ENCODE data around the gene ZNF275.
"Not testable (repeated sequence)": the region's sequence is repeated elsewhere in the genome, so short reads cannot be mapped to it uniquely, and the experiment has no call there.

The ZNF275 gene, protein sequence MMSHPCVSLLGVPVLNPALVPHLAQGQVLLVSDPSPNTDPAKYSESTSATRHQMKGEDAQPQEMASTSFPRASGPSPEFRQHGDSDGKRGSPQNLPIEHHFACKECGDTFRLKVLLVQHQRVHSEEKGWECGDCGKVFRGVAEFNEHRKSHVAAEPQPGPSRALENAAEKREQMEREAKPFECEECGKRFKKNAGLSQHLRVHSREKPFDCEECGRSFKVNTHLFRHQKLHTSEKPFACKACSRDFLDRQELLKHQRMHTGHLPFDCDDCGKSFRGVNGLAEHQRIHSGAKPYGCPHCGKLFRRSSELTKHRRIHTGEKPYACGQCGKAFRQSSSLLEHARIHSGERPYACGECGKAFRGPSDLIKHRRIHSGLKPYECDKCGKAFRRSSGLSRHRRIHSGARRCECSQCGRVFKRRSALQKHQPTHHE

DNA sequence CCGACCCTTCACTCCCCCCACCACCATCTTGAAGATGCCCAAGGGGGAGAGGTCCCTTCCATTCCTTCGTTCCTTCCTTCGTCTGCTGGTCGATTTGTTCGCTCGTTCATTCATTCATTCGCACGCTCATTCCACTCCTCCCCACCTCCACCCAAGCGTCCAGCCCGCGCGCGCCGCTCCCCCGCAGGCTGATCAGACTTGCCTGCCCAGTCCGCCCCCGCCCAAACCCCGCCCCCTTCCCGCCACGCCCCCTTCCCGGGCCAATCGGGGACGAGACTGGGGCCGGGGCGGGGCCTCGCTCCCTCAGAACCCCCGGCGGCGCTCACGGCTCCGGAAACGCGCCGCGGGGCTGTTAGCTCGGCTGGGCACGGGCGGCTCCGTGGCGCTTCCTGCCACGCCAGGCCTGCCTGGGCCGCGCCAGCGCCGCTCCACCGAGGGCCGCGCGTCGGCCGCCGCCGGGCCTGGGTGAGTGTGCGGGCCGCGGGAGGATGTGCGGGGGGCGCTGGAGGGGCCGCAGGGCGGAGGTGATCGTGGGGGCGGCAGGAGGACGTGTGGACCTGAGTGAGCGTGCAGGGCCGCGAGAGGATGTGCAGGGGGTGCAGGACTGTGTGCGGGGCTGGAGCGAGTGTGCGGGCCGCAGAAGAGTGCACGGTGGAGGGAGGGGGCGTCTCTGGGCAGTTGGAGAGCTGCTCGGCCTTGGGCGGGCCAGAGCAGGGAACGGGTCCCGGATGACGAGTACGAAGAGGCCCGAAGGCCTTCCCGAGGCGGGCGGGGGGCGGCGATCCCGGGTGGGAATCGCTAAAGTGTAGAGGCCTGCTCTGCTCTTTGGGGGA, at the start of gene ZNF275:
Gene ZNF275, plus strand, starts transcription at position 333 of the 833 bp plus-strand sequence. CDS start 2,527 bp downstream, outside the sequence.
- no peak for DNase-seq

DNA sequence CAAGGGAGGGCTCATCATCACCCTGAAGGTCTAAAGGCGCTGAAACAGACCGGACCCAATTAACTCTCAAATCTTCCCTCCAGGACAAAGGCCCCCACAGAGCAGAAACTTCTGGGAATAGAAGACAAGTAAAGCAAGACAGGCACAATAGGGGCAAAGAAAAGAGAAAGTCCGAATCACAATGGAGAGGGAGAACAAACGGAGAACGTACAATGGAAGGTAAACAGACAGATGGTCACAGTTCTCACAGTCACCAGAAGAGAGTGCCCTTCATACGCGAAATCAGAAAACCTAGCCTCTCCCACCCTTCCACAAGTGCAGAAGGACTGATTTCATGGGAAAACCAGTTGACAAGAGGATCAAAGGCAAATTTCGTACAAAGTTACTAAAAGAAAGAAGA, 48.3 kb upstream of the ZNF275 start:
- DNase-seq: not testable (repeated sequence)

DNA sequence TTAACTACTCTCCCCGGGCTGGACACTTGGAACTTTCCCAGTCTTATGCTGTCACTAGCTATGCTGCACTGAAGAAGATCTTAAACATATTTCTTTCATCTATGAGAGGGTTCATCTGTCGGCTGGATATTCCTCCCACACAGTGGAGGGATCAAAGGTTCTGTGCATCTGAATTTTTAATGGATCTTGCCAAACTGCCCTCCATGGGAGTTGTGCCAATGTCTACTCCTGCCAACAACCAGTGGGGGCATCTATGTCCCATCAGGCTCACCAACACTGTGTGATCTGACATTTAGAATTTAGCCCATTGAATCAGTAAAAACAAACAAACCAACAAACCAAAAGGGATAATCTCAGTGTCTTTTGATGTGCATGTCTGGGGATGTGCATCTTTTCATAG, 45.1 kb upstream of the ZNF275 start:
- not testable (repeated sequence) for DNase-seq

DNA sequence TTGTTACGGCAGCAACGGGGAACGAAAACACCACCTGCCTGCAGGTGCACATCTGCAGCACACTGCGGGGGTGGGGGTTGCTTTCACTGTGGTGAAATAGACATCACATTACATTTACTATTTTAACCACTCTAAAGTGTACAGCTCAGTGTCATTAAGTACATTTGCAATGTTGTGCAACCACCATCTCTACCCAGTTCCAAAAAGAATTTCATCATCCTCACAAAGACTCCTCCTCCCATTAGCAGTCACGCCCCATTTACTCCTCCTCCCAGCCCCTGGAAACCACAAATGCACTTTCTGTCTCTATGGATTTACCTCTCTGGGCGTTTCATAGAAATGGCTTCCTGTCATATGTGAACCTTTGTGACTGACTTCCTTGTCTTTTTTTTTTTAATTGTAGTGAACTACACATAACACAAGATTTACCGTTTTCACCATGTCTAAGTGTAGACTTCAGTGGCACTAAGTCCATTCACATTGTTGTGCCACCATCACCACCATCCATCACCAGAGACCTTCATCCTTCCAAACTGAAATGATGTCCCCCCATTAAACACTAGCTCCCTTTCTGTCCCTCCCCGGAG, 40.4 kb upstream of the ZNF275 start:
- DNase-seq: not testable (repeated sequence)

DNA sequence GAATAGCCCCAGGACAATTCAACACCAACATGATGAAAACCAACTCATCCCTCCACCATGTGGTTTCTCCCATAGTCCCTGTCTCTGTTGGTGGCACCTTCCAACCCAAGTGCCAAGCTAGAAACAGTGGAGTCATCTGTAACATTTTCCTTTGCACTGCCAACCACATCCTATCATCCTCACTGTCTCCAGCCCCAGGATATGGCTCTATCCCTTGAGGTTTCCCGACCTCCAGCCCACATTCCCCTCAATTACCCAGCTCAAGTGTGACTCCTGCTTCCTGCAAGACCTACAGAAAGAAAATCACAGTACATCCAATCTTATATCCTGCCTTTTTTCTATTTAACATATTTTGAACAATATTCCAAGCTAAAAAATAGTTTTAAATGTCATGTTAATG, 36.6 kb upstream of the ZNF275 start:
- DNase-seq: no peak

DNA sequence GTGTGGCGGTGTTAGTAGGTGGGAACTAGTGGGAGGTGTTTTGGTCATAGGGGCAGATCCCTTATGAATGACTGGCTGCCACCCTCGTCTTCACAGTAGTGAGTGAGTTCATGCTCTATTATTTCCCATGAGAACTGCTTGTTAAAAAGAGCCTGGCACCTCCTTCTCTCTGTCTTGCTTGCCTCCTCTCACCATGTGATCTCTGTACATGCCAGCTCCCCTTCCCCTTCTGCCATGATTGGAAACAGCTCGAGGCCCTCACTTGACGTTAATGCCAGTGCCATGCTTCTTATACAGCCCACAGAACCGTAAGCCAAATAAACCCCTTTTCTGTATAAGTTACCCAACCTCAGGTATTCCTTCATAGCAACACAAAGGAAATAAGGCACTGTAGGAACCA, 34.1 kb upstream of the ZNF275 start:
- DNase-seq: no peak

DNA sequence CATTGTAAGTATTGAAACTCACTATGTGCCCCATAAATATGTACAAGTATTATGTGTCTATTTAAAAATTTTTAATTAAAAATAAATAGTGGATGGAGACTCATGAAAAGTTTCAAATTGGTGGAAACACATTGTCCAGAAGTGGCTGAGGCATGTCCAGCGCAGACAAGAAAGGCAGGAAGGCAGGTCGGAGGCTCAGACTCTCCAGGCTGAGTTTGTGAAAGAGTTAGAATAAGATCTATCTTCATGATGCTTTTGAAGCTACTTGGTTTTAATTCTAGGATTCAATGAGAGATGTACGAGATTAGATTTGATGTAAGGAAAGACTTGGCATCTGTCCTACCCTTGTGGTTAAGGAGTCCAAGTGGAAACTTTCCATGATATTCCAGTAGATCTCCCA, 32.2 kb upstream of the ZNF275 start:
- DNase-seq: no peak

DNA sequence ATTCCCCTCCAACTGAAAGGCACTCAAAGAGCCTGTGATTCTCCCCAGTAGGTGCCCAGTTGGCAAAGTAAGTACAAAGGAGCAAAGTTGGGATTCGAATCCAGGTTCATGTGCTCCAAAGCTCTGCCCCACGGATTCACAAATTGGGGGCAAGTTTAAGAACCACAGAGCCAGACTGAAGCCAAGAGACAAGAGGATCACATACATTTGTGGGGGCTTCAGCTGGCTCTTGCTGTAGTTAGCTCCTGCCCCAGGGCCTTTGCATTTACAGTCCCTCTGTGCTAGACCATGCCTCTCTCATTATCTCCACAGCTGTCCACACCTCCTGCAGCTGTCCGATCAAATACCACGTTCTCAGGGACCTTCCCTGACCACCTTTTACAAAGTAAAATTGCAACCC, 31.2 kb upstream of the ZNF275 start:
- DNase-seq: no peak

DNA sequence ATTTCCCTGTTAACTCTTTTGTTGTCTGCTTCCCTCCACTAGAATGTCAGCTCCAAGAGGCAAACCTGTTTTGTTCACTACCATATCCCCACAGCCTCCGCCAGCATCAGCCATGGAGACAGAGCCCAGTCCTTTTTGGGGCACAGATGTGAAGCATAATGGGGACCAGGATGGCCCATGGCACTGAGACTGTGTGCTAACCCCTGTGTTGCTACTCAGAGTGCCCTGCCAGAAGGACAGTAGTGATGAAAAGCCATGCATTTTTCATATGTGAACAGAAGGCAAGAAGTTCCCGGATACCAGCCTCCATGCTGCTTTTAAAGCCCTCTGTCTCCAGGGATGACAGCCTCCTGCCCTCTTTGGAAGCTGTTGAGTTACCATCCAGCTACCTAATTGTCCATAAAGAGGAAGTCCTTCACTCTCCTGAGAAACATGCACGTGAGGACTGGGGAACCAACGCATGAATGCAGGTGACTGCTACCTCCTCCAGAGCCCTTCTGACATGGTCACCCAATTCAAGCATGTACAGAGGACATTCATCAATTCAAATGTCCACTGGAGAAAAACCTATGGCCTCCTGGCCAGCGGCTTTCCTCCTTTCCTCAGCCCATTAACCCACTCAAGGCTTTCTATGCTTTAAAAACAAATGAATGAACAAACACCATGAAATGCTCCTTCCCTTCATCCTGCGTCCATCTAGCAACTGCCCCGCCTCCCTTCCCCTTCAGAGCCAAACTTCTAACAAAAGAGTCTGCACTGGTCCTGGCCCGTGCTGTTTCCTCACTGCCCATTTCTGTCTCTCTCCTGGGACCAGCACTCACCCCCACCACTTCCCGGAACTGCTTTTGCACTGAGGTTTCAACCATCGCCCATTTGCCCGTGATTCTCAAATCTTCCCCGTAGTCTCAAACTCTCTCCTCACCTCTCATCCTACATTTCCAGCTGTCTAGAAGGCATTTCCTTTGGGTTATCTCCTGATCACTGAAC, 30.4 kb upstream of the ZNF275 start:
- DNase-seq: no peak

DNA sequence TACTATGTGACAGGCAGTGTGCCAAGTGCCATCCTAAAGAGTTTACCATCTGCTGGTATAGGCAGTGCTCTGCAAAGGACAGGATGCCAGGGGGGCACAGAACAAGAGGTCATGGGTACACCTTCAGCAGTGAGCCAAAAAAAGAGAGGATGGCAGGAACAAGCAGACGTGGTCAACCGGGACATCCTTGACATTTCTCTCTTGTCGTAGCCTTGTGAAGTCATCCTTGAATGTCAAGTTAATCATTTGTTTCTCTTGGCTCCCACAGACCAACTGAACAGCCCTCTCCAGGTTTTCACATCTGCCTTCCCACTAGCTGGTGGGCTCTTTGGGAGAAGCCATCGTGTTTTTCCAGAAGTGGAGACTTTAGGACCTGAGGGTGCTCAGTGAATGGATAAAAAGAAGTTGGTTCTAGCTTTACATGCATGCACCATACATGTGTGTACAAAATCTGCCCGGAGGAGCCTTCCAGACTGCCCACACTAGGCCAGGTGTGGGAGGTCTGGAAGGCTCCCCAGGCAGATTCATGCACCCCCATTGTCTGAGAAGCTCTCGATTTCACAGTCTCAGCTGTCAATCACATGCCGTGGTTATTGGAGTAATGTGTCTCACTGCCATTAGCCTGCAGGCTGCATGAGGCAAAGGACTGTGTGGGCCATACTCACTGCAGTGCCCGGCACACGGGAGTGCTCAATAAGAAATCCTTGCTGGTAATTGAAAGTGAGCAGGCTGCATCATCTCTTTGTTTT, 28.8 kb upstream of the ZNF275 start:
- no peak for DNase-seq

DNA sequence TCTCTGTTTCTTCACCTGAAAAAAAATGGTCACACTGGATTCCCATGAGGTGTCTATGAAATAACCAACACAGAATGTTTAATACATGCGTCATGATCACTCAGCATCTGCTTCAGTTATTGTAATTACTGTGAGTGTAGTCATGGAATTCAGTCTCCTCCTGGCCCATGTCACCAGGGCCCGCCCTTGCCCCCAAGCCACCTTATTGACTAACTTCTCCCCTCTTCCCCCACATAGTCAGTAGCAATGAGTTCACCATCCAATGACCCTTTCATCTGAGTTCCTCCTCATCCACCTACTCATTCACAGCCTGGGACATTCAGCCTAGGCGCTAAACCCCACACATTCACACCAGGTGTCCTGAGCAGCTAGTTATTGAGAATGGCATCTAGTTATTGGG, 28.0 kb upstream of the ZNF275 start:
- no peak for DNase-seq

DNA sequence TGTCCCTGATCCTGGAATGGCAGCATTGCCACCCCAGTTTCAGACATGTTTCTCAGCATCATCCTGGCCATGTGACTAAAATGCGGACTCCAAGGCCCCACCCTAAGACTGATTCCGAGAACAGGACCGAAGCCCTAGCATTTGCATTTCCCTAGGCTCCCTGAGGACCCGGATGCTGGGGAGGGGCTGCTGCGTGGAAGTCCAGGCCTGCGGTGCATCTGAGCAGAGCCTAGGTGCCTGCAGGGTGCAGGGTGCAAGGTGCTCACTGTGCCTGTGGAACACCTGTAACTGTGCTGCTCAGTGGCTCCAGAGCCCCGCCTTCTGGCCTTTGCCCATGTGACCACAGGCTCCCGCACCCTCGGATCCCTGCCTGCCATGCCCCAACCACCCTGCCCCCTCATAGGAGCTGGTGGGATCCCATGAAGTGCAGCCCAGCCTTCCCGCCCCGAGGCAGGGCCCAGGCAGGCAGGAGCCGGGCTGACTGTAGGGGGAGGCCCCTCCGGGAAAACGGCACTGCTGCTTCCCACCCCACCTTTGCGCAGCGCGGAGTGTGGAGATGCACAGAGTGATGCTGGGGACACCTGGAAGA, 27.3 kb upstream of the ZNF275 start:
- DNase-seq: no peak

DNA sequence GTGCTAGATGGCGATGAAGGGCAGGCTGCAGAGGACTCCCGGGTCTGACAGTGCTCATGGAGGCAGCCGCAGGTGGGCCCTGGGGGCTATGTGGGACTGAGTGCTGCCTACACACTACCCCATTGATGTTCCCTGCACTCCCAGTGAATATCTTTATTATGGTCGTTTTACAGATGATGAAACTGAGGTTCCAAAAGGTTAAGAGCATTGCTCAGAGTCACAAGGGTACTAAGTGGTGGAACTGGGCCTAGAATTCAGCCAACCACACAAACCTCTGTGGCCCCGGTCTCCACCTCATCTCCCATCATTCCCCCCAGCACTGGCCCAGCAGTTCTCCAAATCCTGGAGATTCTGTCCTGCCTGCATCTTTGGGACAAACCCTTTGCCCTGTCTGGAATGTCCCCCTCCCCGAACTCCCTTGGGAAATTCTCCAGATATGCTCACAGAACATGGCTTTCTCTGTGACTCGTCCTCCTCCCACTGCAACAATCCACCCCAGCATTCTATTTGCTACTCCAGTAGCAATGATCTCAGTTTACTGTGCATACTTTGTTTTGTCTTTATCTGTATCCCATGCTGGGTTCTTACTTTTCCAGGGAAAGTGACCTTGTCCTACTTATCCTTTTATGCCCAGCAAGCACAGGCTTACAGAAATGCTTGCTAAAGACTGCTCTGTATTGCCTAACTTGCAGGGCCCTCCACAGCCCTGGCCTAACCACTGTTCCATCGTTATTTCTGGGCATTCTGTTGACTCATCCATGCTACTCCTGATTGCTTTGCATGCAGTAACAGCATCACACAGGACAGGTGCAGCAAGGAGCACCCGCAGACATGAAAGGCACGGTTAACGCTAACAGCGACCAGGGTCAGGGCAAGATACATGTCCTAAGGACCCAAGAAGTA, 26.4 kb upstream of the ZNF275 start:
- DNase-seq: no peak

DNA sequence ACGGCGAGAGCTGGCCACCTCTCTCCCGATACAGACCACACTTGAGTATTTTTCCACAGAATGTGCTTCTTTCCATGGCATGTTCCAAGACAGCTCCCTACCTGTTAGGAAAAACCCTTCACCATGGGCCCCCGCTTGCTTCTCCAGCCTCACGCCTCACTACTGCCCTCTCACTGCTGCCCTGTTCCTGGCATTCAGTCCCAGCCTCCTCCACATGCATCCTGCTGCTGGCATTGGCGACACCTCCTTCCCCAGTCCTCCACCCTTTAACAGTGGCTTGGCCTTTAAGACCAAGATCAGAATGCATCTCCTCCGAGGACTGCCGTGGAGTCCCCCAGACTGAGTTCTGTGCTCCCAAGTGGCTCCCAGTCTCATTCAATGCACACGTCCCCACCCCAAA, 23.1 kb upstream of the ZNF275 start:
- DNase-seq: no peak

DNA sequence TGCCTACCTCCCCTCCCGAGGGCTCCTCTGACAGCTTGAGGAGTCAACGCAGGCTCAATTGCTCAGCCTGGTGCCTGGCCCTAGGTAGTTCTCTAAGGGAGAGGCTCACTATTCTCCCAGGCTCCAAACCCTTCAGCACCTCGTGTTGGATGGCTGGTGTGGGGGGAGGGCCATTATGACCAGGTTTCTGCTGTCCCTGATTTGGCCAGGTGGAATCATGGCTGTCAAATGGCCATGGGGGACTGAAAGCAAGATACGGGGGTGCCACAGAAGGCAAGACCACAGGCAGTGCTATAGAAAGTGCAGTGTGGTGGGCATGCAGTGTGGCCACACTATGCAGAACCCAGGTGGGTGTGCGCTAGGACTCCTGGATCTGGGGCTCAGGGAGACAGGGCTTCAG, 21.9 kb upstream of the ZNF275 start:
- no peak for DNase-seq

DNA sequence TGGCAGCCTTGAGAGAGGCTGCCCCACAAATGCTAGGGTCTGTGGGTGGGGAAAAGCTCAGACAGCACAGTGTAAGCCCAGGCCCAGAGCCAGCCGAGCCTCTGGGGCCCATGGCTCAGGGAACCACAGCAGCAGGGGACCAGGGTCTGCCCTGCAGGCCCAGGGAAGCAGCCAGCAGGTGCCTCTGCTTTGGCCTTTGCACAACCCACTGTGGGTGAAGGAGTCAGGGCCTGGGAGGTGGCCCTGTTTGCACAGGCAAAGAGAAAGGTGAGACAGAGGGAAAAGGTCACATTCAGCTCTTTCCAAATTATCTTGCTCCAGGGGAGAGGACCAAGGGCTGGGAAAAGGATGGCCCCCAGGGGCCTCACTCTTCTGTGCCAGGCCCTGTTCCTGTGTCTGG, 21.1 kb upstream of the ZNF275 start:
- no peak for DNase-seq

DNA sequence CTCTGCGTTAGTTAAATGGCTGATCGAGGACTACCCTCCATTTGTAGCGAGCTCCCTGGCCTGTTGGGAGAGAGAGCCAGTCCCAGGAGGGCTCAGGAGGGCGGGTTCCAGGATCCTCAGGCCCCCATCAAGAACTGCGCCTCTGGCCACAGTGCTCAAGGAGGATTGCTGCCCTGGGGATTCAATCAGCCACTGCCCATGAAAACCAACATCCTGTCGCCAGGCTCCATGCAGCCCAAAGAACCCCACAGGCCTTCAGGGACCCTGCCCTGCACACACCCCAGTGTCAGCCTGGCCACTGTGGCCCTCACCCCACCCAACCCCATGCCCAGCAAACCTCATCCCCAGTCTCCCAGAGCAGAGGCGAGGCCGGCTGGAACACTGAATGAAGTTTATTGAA, 16.6 kb upstream of the ZNF275 start:
- DNase-seq: no peak

DNA sequence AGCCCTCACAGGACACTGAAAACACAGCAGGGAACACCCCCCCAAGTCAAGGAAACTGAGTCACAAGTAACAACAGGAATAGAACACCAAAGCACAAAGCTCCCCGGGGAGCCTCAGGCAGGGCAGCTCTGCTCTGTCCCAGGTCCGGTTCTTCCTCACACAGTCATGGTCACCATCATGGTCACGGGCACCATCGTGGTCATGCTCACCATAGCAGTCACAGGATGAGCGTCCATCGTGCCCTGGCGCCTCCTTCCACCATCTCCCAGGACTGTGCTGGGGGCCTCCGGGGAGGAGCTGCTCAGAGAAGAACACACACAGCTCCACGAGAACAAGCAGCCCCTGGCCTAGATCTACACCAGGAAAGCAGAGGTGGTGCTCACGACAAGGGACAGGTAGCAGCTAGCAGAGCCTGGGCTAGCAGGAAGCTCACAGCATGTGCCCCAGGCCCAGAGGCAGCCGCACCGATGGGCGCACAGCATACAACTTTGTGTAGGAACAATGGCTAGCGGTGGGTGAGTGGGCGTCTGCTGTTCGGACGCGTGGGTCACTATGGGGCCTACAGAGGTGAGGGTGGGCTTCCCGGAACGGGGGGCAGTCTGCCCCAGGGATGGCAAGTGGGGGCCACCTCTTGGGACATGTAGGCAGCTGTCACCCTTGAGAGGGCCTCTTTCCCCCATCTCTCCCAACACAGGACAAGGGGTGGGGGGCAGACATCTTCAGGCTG, 15.8 kb upstream of the ZNF275 start:
- no peak for DNase-seq

DNA sequence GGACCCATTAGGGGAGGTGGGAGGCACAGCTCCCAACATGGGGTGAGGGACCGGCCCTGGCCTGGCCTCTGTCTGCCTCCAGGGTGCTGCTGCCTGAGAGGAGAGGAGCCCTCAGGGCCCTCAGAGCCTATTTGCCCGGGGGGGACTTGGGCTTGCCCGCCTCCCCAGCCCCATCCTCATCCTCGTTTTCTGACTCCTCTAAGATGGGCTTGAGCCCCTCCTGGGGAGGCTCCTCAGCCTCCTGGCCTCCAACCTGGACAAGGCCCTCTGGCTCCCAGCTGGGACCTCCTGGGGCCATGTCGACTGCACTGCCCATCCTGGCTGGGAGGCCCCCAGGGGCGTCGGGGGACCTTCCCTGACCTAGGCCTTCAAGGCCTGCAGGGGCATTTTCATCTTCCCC, 15.1 kb upstream of the ZNF275 start:
- DNase-seq: no peak

Measured in NCI-H187 treated with DMSO at 0.1 percent for 48 hours (cell line).